ENCODE measurements around the gene DMBX1. TPM values are rescaled to one million over a fixed set of nuclear protein-coding genes. Genes with fewer than 3 reads are reported as not detected.

DMBX1 gene
- total and polyA plus RNA-seq, 4 donors = not detected

DNA sequence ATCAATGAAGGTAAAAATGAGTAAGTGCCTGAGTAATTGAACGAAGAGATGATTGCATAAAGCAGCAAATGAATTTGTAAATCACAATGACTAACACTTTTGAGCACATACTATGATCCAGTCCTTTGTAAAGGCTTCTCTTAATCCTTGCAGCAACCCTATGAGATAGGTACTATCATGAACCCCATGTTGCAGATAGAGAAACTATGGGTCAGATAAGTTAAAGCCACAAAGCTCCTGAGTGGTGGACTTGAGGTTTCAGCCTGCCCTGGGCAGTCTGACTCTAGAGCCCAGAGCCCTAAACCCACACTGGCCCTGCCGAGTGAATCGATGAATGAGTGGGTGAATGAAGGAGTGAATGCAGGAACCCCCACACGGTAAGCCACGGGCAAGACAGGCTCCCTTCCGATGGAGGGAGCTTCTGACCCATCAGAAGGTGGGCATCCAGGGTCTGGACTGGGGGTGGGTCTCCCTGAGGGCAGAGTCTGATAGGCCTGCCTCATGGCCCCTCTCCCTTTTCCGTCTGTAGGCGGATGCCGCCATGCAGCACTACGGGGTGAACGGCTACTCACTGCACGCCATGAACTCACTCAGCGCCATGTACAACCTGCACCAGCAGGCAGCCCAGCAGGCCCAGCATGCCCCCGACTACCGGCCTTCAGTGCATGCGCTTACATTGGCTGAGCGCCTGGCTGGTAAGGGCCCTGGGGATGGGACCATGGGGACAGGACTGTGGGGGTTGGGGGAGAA lies 17.0 kb downstream of the DMBX1 start:
- TF ChIP-seq JUND (IDR thresholded peaks at IDR 0.05) (no peak), NR2F2 (IDR thresholded peaks at IDR 0.05) (no peak), GABPA (IDR thresholded peaks at IDR 0.05 in 1 of 2, conservative IDR thresholded peaks at IDR 0.05 in 1 of 2) (no peak)
- no peak overlapping the region for H3K27ac ChIP-seq (ENCODE audit: low read depth in 1 of 2, low read length in 2 of 2)
- no peaks in the 10 kb centered on the region for H3K36me3 ChIP-seq (ENCODE audit: control insufficient read depth in 4 of 4, insufficient read depth in 3 of 4, low read depth in 1 of 4, low read length in 3 of 4)
- H3K27me3 ChIP-seq (ENCODE audit: control insufficient read depth in 4 of 4, insufficient read depth in 4 of 4, low read length in 3 of 4) = no peaks in the 10 kb centered on the region
- no peaks in the 10 kb centered on the region for H3K4me1 ChIP-seq (ENCODE audit: control insufficient read depth in 4 of 4, insufficient read depth in 4 of 4, low read length in 3 of 4)
- H3K9ac ChIP-seq (ENCODE audit: low read depth in 1 of 2, low read length in 2 of 2) = no peak overlapping the region
- no peaks in the 10 kb centered on the region for H3K9me3 ChIP-seq (ENCODE audit: control insufficient read depth in 4 of 4, low read length in 3 of 4)
- H3K4me3 ChIP-seq (ENCODE audit: low read depth in 1 of 3, low read length in 3 of 3) = no peak overlapping the region
- WGBS = 88% methylated on average over 17 of the region's 17 CpGs
- DNase-seq (ENCODE audit: low spot score) = no peak

- H3K9me3 ChIP-seq (ENCODE audit: control insufficient read depth in 4 of 4, low read length in 3 of 4) = no peaks in the 10 kb centered on the region
- TF ChIP-seq ATF3 (IDR thresholded peaks at IDR 0.05) (no peak), YY1 (IDR thresholded peaks at IDR 0.05) (no peak), REST (IDR thresholded peaks at IDR 0.05) (no peak), JUND (IDR thresholded peaks at IDR 0.05) (no peak), NR2F2 (IDR thresholded peaks at IDR 0.05) (no peak)
- H3K9ac ChIP-seq (ENCODE audit: low read depth in 1 of 2, low read length in 2 of 2) = no peak overlapping the region
- no peak overlapping the region for H3K4me3 ChIP-seq (ENCODE audit: low read depth in 1 of 3, low read length in 3 of 3)
- 86% methylated on average over 5 of the region's 5 CpGs for WGBS
- H3K36me3 ChIP-seq (ENCODE audit: control insufficient read depth in 4 of 4, insufficient read depth in 3 of 4, low read depth in 1 of 4, low read length in 3 of 4) = no peaks in the 10 kb centered on the region
- no peak for DNase-seq (ENCODE audit: low spot score)
- no peaks in the 10 kb centered on the region for H3K27me3 ChIP-seq (ENCODE audit: control insufficient read depth in 4 of 4, insufficient read depth in 4 of 4, low read length in 3 of 4)
- H3K27ac ChIP-seq (ENCODE audit: low read depth in 1 of 2, low read length in 2 of 2) = no peak overlapping the region
- H3K4me1 ChIP-seq (ENCODE audit: control insufficient read depth in 4 of 4, insufficient read depth in 4 of 4, low read length in 3 of 4) = no peaks in the 10 kb centered on the region
These were observed 19.1 kb downstream of the DMBX1 start for GRCh38 chr1:46508757-46509156.

- WGBS = 94% methylated on average over 19 of the region's 19 CpGs
- H3K36me3 ChIP-seq (ENCODE audit: control insufficient read depth in 4 of 4, insufficient read depth in 3 of 4, low read depth in 1 of 4, low read length in 3 of 4) = no peaks in the 10 kb centered on the region
These were observed 20.8 kb downstream of the DMBX1 start for GRCh38 chr1:46510341-46510997.

More at GRCh38 chr1:46510341-46510997, 20.8 kb downstream of the DMBX1 start:
- DNase-seq (ENCODE audit: low spot score) = no peak
- H3K9me3 ChIP-seq (ENCODE audit: control insufficient read depth in 4 of 4, low read length in 3 of 4) = no peaks in the 10 kb centered on the region
- no peaks in the 10 kb centered on the region for H3K27me3 ChIP-seq (ENCODE audit: control insufficient read depth in 4 of 4, insufficient read depth in 4 of 4, low read length in 3 of 4)
- TF ChIP-seq JUND (IDR thresholded peaks at IDR 0.05) = no peak
- TF ChIP-seq REST (IDR thresholded peaks at IDR 0.05) = no peak
- TF ChIP-seq, protein P1, sequence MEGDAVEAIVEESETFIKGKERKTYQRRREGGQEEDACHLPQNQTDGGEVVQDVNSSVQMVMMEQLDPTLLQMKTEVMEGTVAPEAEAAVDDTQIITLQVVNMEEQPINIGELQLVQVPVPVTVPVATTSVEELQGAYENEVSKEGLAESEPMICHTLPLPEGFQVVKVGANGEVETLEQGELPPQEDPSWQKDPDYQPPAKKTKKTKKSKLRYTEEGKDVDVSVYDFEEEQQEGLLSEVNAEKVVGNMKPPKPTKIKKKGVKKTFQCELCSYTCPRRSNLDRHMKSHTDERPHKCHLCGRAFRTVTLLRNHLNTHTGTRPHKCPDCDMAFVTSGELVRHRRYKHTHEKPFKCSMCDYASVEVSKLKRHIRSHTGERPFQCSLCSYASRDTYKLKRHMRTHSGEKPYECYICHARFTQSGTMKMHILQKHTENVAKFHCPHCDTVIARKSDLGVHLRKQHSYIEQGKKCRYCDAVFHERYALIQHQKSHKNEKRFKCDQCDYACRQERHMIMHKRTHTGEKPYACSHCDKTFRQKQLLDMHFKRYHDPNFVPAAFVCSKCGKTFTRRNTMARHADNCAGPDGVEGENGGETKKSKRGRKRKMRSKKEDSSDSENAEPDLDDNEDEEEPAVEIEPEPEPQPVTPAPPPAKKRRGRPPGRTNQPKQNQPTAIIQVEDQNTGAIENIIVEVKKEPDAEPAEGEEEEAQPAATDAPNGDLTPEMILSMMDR (IDR thresholded peaks at IDR 0.05; ENCODE audit: low read depth, low read length, missing input control) = no peak
- no peak for TF ChIP-seq RAD21 (IDR thresholded peaks at IDR 0.05)
- TF ChIP-seq FOXA2 (IDR thresholded peaks at IDR 0.05) = no peak
- no peak for TF ChIP-seq FOXA1 (IDR thresholded peaks at IDR 0.05)
- TF ChIP-seq YY1 (IDR thresholded peaks at IDR 0.05) = no peak
- TF ChIP-seq, protein P2, sequence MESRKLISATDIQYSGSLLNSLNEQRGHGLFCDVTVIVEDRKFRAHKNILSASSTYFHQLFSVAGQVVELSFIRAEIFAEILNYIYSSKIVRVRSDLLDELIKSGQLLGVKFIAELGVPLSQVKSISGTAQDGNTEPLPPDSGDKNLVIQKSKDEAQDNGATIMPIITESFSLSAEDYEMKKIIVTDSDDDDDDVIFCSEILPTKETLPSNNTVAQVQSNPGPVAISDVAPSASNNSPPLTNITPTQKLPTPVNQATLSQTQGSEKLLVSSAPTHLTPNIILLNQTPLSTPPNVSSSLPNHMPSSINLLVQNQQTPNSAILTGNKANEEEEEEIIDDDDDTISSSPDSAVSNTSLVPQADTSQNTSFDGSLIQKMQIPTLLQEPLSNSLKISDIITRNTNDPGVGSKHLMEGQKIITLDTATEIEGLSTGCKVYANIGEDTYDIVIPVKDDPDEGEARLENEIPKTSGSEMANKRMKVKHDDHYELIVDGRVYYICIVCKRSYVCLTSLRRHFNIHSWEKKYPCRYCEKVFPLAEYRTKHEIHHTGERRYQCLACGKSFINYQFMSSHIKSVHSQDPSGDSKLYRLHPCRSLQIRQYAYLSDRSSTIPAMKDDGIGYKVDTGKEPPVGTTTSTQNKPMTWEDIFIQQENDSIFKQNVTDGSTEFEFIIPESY (IDR thresholded peaks at IDR 0.05) = no peak
- TF ChIP-seq SP1 (IDR thresholded peaks at IDR 0.05) = no peak
- TF ChIP-seq HNF4G (IDR thresholded peaks at IDR 0.05) = no peak
- TF ChIP-seq RXRA (IDR thresholded peaks at IDR 0.05) = no peak
- no peak for TF ChIP-seq TAF1 (conservative IDR thresholded peaks at IDR 0.05)
- TF ChIP-seq NR2F2 (IDR thresholded peaks at IDR 0.05) = no peak
- no peak overlapping the region for H3K27ac ChIP-seq (ENCODE audit: low read depth in 1 of 2, low read length in 2 of 2)
- no peak overlapping the region for H3K9ac ChIP-seq (ENCODE audit: low read depth in 1 of 2, low read length in 2 of 2)
- no peak overlapping the region for H3K4me3 ChIP-seq (ENCODE audit: low read depth in 1 of 3, low read length in 3 of 3)
- H3K4me1 ChIP-seq (ENCODE audit: control insufficient read depth in 4 of 4, insufficient read depth in 4 of 4, low read length in 3 of 4) = no peaks in the 10 kb centered on the region
